Panc1 (cell line): ENCODE results near the gene KRT76.
"Not testable (repeated sequence)": the region's sequence is repeated elsewhere in the genome, so short reads cannot be mapped to it uniquely, and the experiment has no call there.

ENCODE experiments used
- POLR2AphosphoS5 ChIP-seq: IDR thresholded peaks from 2 replicates; pipeline ENCODE4 v1.6.1; 2012; ENCODE audit warnings: mild to moderate bottlenecking, low read depth, low read length, moderate library complexity
- TF ChIP-seq, protein P1 (sequence below): fragments of 450-650 bp; IDR thresholded peaks from 2 replicates; pipeline ENCODE4 v1.5.1; 2017; ENCODE audit warnings: mild to moderate bottlenecking

- not testable (repeated sequence) for TF ChIP-seq POLR2AphosphoS5
- TF ChIP-seq, protein P1, sequence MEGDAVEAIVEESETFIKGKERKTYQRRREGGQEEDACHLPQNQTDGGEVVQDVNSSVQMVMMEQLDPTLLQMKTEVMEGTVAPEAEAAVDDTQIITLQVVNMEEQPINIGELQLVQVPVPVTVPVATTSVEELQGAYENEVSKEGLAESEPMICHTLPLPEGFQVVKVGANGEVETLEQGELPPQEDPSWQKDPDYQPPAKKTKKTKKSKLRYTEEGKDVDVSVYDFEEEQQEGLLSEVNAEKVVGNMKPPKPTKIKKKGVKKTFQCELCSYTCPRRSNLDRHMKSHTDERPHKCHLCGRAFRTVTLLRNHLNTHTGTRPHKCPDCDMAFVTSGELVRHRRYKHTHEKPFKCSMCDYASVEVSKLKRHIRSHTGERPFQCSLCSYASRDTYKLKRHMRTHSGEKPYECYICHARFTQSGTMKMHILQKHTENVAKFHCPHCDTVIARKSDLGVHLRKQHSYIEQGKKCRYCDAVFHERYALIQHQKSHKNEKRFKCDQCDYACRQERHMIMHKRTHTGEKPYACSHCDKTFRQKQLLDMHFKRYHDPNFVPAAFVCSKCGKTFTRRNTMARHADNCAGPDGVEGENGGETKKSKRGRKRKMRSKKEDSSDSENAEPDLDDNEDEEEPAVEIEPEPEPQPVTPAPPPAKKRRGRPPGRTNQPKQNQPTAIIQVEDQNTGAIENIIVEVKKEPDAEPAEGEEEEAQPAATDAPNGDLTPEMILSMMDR = not testable (repeated sequence)
Measured at GRCh38 chr12:52761218-52761617, 15.9 kb downstream of the KRT76 start.
